HT-29 (cell line): ENCODE results near the gene RPL41. TPM values are rescaled to one million over a fixed set of nuclear protein-coding genes. Genes with fewer than 3 reads are reported as not detected.
"Not testable (repeated sequence)": the region's sequence is repeated elsewhere in the genome, so short reads cannot be mapped to it uniquely, and the experiment has no call there.

Source experiments
- DNase-seq: peaks from one replicate; pipeline ENCODE4 v3.0.0-alpha.2; 2015; ENCODE audit warnings: low spot score
- total RNA-seq: library from RNA; depleted of rRNA; stranded (reverse); fragments of >200 nt; shearing (Covaris generic); gene quantifications from 2 replicates; pipeline ENCODE4 v1.2.3, GENCODE V29; 2014

RPL41 gene
- total RNA-seq, 1 experiment from 2014 or later, result 3,623 TPM

DNA sequence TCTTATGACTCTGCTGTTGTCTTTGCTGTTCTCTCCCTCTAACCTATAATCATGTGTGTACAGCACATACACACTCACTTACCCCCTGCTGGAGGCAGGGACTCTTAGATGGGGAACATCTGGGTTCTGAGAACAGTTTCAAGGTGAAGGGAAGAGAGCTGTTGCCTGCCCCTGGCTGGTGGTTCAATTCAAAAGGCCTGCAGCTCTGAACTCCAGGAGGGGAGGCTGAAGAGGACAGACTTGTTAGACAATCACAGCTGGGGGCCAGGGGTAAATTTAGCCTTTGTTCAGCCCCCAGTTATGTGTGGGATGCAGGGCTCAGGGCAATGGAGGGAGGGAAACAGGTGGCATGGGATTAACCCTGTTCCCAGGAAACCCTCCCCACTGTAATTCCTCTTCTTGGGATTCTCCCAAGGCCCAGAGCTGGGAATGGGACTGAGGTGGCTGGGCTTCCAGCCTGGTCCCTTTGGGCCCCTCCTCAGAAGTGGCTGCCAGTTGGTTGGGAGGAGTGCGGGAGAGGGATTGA is 37.9 kb downstream of the RPL41 start:
- no peak for DNase-seq

DNA sequence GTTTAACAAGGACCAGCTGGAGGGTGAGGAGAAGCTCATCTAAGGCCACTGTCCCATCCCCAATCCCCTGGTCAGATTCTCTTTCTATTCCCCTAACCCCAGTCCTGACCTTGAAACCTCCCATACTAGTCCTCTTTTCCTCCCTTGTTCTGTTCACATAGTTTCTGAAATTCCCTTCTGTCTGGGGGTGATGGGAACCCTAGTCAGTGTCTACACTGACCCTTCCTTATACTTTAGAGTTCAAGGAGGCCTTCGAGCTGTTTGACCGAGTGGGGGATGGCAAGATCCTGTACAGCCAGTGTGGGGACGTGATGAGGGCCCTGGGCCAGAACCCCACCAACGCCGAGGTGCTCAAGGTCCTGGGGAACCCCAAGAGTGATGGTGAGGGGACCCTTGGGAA is 38.4 kb downstream of the RPL41 start:
- DNase-seq, result no peak

DNA sequence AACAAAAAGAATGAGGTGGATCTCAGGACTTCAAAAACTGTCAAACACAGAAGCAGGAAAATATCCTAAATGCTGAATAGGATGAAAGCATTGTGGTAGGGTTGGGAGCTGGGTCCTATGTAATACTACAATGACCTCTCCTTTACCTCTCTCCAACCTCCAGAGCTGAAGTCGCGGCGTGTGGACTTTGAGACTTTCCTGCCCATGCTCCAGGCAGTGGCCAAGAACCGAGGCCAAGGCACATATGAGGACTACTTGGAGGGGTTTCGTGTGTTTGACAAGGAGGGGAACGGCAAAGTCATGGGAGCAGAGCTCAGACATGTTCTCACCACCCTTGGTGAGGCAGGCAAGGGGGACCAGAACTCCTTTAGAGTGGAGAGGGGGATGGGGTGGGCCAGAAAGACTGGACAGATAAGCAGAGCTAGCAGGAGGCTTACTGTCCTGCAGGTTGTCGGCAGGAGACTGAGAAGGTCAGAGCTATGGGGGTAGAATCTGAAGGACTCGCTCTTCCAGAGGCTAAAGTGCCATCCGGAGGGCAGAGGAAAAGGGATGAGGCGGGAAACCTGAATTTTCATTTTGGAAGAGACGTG is 38.9 kb downstream of the RPL41 start:
- no peak for DNase-seq

DNA sequence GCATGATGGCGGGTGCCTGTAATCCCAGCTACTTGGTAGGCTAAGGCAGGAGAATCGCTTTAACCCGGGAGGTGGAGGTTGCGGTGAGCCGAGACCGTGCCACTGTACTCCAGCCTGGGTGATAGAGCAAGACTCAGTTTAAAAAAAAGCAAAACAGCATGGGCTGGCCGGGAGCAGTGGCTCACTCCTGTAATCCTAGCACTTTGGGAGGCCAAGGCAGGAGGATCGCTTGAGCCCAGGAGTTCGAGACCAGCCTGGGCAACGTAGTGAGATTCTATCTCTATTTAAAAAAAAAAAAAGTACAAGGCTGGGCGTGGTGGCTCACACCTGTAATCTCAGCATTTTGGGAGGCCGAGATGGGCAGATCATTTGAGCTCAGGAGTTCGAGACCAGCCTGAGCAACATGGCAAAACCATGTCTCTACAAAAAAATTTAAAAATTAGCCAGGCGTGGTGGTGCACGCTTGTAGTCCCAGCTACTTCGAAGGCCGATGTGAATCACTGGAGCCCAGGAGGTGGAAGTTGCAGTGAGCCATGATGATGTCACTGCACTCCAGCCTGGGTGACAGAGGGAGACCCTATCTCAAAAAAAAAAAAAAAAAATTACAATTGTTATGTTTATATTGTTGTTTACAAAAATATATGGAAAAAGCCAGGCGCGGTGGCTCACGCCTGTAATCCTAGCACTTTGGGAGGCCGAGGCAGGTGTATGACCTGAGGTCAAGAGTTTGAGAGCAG is 40.2 kb downstream of the RPL41 start:
- not testable (repeated sequence) for DNase-seq

DNA sequence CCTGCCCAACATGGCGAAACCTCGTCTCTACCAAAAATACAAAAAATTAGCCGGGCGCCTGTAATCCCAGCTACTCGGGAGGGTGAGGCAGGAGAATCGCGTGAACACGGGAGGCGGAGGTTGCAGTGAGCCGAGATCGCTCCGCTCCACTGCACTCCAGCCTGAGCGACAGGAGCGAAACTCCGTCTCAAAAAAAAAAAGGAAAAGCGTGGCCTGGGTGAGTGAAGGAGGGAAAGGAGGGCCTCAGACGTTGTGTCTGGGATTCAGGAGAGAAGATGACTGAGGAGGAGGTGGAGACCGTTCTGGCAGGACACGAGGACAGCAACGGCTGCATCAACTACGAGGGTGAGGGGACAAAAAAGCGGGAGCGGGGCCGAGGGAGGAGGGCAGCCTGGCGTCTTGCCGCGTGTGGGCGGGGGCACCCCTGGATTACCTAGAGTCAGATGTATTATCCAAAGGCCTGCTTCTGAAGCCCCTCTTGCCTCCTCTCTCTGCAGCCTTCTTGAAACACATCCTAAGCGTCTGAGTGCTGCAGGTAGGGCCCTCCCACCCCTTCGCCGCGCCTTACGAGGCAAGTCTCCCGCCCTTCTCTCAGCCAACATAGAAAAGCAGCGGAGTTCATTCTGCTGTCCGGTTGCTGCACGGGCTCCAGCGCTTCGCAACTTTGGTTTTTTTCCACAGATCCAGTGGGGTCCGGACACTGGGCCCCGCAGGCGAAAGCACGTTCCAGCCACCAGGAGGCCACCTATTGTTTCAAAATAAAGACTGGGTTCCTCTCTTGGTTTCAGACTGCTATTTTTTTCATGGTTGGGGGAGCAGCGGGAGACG is 41.0 kb downstream of the RPL41 start:
- peak; percentile 85 for DNase-seq

DNA sequence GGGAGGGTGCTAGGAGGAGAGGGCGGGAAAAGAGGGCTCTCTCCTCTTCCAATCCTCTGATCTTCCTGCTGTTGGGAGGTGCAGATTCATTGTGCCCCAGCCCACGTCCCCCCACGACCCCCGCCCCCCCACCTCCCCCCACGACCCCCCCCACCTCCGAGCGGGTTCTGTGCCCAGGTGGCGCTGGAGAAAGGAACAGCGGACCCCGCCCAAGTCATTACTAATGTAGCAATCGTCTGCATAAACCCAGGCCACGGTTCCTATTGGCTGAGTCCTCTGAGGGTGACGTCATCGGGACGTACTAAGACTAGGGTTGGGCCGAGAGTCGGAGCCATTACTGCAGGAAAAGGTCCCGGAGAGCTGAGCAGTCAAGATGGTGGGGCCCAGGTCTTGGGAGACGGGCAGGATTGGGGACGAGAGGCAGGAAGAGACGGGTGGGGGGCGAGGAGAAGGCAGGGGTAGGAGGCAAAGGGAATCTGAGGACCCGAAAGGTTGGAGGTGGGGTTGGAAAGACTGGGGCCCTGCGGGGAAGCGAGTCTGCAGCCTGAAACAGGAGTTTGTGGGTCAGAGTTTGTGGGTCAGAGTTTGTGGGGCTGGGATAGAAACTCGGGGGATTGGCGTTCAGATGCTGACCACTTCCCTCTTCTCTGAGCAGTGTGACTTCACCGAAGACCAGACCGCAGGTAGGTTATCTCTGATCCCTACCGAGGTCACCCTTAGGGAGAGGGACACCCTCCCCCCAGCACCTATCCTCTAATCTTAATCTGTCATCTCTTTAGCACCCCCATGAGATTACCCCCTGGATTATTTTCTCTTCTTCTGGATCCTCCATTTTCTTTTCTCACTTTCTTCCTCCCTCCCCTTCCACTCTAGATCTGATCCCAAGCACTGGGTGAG is 41.8 kb downstream of the RPL41 start, which contains the start of gene MYL6:
TSS of gene MYL6 (plus strand) at position 331 of the 897 bp plus-strand sequence. CDS start at position 374, 43 bp downstream.
- DNase-seq, result peak; percentile 98

DNA sequence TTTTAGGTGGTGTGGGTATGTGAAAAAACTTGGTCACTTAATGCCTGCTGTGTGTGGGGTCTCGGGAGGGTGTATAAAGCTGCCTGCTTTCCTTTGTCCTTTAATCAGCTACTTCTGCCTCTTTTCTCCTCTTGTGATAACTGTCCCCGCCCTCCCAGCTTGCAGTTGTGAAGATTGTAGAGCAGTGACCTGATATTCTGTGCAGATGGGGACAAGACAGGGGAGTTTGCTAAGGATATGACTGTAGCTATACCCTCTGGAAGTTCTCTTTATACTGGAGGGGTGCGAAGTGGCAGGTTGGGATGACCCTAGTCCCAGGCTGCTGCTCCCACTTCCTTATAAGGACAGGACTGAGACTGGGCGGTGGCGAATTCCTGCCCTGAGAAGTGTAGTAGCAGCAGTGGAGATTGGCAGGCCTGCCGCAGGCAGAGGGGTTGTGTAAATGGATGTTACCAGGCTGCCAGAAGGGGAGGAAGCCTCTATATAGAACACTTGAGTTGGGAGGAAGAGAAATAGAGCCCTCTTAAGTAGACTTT is 42.6 kb downstream of the RPL41 start:
- peak; percentile 87 for DNase-seq

DNA sequence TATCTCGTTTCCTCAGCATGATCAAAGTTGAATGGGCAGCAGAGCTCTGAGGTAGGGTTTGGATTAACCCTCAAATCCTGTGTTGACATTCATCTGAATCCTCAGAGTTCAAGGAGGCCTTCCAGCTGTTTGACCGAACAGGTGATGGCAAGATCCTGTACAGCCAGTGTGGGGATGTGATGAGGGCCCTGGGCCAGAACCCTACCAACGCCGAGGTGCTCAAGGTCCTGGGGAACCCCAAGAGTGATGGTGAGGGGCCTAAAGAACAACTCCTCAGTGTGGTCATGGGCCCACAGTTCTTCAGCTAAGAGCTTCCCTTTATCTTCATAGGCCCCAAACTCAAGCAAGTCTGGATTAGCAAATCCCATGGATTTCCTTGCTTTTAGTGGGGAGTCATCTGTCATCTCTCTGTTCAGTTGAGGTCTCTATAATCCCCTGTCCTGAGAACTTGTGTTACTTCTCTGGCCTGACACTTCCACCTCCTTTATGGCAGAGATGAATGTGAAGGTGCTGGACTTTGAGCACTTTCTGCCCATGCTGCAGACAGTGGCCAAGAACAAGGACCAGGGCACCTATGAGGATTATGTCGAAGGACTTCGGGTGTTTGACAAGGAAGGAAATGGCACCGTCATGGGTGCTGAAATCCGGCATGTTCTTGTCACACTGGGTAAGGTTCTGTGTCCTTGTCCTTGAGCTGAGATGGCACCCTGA is 43.2 kb downstream of the RPL41 start:
- peak; percentile 25 for DNase-seq

DNA sequence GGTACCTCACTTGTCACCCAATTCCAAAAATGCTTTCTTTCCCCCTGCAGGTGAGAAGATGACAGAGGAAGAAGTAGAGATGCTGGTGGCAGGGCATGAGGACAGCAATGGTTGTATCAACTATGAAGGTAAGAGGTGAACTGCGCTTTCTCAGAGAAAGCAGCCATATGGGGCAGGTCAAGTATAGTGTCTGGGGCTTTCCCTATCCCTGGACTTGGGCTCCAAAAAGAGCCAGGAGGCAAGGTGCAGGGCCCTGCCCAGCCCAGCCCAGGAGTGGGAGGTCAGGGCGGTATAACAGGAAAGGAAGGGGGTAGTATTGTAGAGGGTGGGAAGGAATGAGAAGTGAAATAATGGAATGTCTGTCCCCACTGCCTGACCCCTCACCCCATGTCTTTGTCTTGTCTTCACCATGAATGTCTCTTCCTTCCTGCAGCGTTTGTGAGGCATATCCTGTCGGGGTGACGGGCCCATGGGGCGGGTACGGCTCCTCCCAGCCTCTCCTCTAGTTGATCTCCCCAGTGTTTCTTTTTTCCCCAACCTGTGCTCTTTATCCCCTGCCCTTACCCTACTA is 43.8 kb downstream of the RPL41 start:
- peak; percentile 38 for DNase-seq

DNA sequence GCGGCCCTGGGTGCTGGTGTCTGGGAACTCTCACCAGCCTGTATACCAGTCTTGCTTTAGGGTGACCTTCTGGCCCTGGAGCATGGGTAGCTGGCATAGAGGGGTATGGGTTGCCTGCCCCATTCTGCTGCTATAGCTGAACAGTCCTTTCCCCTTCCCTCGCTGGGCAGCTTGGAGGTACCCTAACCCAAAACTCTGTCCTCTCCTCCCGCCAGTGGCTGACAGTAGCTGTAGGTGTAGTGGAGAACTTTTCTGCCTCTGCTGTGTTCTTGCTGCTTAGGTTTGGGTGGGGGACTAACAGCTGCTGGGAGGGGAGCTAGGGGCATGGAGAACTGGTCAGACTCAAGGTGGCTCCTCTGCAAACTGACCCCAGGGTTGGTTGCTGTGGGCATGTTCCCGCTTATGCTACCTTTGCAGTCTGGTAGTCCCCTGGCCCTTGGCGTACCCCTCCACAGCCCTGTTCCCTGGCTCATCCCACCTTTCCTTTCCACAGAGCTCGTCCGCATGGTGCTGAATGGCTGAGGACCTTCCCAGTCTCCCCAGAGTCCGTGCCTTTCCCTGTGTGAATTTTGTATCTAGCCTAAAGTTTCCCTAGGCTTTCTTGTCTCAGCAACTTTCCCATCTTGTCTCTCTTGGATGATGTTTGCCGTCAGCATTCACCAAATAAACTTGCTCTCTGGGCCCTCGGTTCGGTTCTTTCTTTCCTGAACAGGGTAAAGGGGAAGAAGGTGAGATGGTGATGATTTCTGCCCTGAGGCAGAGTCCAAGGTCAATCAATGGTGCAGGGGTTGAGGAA is 44.7 kb downstream of the RPL41 start:
- no peak for DNase-seq

DNA sequence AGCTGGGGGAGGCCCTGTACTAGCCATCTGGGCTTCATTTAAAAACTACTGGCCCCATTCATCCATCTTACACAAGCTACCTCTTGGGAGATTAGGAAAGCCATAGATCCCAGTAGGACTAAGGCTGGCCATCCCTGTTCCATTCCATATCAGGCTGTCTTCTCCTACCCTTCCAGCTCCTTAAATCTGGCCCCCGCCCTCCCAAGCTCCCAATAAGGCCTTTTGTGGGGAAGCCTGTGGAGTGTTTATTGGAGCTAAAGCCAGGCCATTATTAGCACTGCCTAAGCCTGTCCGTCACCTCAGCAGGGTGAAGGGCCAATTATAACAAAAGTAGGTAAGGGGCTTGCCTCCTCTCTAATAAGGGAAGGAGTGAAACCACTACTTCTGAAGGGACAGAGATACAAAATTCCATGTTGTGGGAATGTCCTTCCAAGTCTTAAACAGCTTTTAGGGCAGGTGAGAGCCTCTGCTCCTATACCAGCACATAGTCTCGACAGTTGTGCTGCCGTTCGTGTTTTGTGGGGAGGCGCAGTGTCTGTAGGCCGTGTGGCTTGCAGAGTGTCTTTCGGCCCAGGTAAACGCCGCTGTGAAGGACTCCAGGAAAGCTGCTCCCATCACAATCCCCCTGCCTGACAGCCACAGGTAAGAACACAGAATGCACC is 45.4 kb downstream of the RPL41 start:
- DNase-seq, result no peak

DNA sequence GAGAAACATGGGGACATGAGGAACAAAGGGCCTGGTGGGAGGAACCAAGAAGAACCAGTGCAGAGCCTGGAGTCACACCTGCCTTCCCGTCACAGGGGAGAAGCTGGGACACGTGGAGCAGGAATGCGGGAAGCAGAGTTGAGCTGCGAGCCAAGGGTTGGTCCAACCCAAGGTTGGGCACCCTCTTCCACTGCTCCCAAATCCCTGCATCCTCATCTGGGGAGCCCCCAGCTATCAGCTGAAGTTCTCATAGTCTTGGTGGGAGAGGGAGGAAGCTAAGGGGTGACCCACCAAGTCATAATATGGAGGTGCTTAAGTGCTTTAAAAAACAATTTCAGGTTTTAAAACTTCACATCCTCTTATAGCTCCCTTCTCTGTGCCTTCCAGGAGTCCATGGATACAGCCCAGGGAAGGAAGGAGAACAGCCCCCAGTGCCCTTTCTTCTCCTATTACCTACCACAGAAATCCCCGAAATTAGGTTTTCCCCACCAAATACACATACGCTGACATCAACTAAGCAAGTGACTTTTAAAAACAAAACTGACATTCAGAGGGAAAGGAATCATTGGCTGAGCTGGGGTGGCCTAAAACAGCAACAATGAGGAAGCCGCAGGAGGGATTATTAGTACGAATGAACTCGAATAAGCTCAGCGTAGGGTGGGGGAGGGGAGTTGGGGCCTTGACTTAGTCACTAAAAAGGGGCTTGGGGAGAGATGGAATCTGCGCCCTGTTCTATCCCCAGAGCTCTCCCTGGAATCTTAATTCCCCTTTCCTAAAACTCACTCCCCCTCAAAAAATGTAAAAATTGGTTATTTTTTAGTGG is 46.2 kb downstream of the RPL41 start:
- DNase-seq, result no peak

DNA sequence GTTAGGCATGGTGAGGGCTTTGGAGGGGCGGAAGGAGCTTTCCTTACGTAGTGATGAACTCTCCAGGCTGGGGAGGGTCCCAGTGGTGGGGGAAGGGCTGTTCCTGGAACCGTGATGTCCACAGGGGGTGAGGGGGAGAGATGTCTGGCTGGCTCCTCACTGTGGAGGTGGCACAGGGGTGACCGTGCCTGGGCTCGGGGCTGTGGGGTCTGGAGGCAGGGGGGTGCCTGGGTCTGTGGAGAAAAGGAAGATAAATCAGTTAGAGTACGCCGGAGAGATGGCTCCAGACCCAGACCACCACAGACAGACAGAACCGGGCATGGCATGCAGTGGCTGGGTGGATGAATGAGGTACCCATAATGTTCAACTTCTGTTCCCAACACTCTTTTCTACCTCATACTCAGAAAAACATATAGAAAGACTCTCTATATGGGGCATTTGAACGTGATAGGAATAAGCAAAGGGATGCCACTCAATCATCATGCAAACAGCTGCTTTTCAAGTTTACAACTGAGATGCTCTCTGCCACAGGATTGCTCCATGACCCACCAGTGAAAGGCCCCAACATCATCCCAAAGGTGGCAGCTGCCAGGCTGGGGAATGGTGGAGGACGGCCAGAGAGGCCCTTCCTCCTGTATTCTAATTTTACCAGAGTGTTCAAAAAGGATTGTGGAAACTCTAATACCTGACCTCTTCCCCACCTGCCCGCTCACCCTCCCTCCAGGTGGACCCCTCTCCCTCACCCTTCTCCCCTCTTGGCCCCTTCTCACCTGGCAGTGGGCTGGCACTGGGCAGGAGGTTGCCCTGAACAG is 47.3 kb downstream of the RPL41 start:
- peak; percentile 28 for DNase-seq

DNA sequence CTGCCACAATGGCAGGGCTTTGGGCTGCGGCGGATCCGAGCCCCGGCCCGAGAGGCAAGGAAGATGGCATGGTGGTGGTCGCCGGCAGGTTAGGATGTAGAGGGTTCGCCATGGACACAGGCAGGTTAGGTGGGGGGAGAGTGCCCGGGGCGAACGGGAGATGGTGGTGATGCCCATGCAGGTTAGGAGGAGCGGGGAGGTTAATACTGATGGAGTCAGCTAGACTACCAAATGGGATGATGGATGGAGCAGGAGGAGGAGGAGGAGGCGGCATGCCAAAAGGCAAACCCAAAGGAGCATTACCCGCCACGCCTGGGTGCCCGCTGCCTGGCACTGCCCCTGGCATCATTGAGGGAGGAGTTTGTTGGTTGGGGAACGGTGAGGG is 47.9 kb downstream of the RPL41 start:
- no peak for DNase-seq

DNA sequence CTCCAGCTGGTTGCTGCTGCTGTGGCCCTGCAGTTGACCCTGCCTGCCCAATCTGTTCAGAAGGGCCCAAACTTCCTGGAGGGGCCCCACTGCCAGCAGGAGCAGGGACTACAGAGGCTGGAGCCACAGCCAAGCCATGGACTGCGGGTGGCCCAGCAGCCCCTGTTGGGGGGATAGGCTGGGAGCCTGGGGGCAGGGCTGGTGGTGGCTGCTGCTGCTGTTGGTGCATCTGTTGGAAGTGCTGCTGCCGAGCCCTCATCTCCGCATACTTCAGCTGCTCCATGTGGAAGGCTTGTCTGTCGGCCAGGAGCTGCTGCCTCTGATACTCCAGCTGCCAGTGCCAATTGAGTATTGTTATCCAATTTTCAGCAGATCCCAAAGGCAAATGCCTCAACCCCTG is 48.9 kb downstream of the RPL41 start:
- DNase-seq, result no peak
